ENCODE data around the gene CCDC144A. TPM values are rescaled to one million over a fixed set of nuclear protein-coding genes. Genes with fewer than 3 reads are reported as not detected.

Gene CCDC144A
- total RNA-seq, 1 experiment from 2014 or later = 0.20 TPM

- no peaks in the 10 kb centered on the region for H3K9me2 ChIP-seq (ENCODE audit: insufficient read depth)
- H2AFZ ChIP-seq (ENCODE audit: low read depth, low read length, poor library complexity, severe bottlenecking) = no peak overlapping the region
- TF ChIP-seq TCF7L2 (IDR thresholded peaks at IDR 0.05; ENCODE audit: borderline replicate concordance, extremely low read depth, insufficient read depth, insufficient read length) = no peak
- TF ChIP-seq, protein P1, sequence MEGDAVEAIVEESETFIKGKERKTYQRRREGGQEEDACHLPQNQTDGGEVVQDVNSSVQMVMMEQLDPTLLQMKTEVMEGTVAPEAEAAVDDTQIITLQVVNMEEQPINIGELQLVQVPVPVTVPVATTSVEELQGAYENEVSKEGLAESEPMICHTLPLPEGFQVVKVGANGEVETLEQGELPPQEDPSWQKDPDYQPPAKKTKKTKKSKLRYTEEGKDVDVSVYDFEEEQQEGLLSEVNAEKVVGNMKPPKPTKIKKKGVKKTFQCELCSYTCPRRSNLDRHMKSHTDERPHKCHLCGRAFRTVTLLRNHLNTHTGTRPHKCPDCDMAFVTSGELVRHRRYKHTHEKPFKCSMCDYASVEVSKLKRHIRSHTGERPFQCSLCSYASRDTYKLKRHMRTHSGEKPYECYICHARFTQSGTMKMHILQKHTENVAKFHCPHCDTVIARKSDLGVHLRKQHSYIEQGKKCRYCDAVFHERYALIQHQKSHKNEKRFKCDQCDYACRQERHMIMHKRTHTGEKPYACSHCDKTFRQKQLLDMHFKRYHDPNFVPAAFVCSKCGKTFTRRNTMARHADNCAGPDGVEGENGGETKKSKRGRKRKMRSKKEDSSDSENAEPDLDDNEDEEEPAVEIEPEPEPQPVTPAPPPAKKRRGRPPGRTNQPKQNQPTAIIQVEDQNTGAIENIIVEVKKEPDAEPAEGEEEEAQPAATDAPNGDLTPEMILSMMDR (IDR thresholded peaks at IDR 0.05 in 2 of 3, conservative IDR thresholded peaks at IDR 0.05 in 1 of 3; ENCODE audit: borderline replicate concordance in 1 of 3, insufficient read depth in 1 of 3, low read depth in 2 of 3, low read length in 2 of 3) = no peak
- no peak for TF ChIP-seq SRF (IDR thresholded peaks at IDR 0.05; ENCODE audit: low read depth)
- TF ChIP-seq, protein P2, sequence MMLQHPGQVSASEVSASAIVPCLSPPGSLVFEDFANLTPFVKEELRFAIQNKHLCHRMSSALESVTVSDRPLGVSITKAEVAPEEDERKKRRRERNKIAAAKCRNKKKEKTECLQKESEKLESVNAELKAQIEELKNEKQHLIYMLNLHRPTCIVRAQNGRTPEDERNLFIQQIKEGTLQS (IDR thresholded peaks at IDR 0.05) = no peak
- no peak for TF ChIP-seq CEBPB (IDR thresholded peaks at IDR 0.05; ENCODE audit: low read depth)
- TF ChIP-seq, protein P3, sequence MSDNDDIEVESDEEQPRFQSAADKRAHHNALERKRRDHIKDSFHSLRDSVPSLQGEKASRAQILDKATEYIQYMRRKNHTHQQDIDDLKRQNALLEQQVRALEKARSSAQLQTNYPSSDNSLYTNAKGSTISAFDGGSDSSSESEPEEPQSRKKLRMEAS (IDR thresholded peaks at IDR 0.05) = no peak
- TF ChIP-seq EZH2 (IDR thresholded peaks at IDR 0.05) = no peak
- no peak for TF ChIP-seq SP1 (IDR thresholded peaks at IDR 0.05; ENCODE audit: low read depth)
- no peak for TF ChIP-seq RAD21 (IDR thresholded peaks at IDR 0.05; ENCODE audit: low read depth)
- TF ChIP-seq, protein P4, sequence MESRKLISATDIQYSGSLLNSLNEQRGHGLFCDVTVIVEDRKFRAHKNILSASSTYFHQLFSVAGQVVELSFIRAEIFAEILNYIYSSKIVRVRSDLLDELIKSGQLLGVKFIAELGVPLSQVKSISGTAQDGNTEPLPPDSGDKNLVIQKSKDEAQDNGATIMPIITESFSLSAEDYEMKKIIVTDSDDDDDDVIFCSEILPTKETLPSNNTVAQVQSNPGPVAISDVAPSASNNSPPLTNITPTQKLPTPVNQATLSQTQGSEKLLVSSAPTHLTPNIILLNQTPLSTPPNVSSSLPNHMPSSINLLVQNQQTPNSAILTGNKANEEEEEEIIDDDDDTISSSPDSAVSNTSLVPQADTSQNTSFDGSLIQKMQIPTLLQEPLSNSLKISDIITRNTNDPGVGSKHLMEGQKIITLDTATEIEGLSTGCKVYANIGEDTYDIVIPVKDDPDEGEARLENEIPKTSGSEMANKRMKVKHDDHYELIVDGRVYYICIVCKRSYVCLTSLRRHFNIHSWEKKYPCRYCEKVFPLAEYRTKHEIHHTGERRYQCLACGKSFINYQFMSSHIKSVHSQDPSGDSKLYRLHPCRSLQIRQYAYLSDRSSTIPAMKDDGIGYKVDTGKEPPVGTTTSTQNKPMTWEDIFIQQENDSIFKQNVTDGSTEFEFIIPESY (IDR thresholded peaks at IDR 0.05; ENCODE audit: extremely low read depth, insufficient replicate concordance, low read length) = no peak
- TF ChIP-seq REST (IDR thresholded peaks at IDR 0.05; ENCODE audit: low read depth) = no peak
- no peak for TF ChIP-seq POLR2AphosphoS5 (IDR thresholded peaks at IDR 0.05; ENCODE audit: low read depth, low read length)
- no peak overlapping the region for H3K9ac ChIP-seq (ENCODE audit: low read length)
- peak overlapping the region; percentile 76; the same call in 1 of the 2 replicates for H3K27ac ChIP-seq (ENCODE audit: low read depth, low read length)
- no peaks in the 10 kb centered on the region for H4K20me1 ChIP-seq (ENCODE audit: insufficient read depth)
- RAD21 ChIA-PET (ENCODE audit: low non-redundant PET in 1 of 2, low total read pairs in 2 of 2, uncharacterized antibody in 2 of 2, unreplicated experiment in 2 of 2) = no interaction called here
- peak overlapping the region; percentile 92 for H3K4me2 ChIP-seq (ENCODE audit: low read length)
- CTCF ChIA-PET = no interaction called here
- H3K4me3 ChIP-seq (replicated peaks in 1 of 2; ENCODE audit: low read depth in 1 of 2, low read length in 2 of 2) = peak overlapping the region; percentile 59 to 72; a peak in 3 of 4 replicates
- intact Hi-C loops (cut with micrococcal nuclease) = no loop called here
- H3K4me1 ChIP-seq (ENCODE audit: control insufficient read depth in 1 of 2, insufficient read depth in 2 of 2, low read length in 2 of 2) = peaks cover 6 to 16% of the 10 kb centered on the region in 2 experiments; a peak in 3 of 4 replicates
- POLR2A ChIA-PET = no interaction called here
- ATAC-seq (no peak), DNase-seq (ENCODE audit: low read depth, low spot score) (no peak)
- no peaks in the 10 kb centered on the region for H3K9me3 ChIP-seq (ENCODE audit: control insufficient read depth in 1 of 2, insufficient read depth in 1 of 2, low read depth in 1 of 2, low read length in 2 of 2)
- no peaks in the 10 kb centered on the region for H3K36me3 ChIP-seq (ENCODE audit: control insufficient read depth in 1 of 2, insufficient read depth in 2 of 2, low read length in 2 of 2)
- no peaks in the 10 kb centered on the region for H3K79me2 ChIP-seq (ENCODE audit: insufficient read depth, low read length)
- no TSS peak for BruUV-seq (replicated peaks)
- H3K27me3 ChIP-seq (ENCODE audit: insufficient read depth, low read length) = no peaks in the 10 kb centered on the region
Measured at GRCh38 chr17:16652252-16652651, 37.8 kb upstream of the CCDC144A start.

All from HCT116 (cell line).